Neural cell (in vitro differentiated cells): Measurements from ENCODE around the gene ARID1B.

ENCODE experiments used
- CTCF ChIP-seq: fragments of 450-650 bp; IDR thresholded peaks from 2 replicates; pipeline ENCODE4 v1.5.1; 2014; ENCODE audit warnings: antibody characterized with exemption, mild to moderate bottlenecking, moderate library complexity; ENCODE audit not compliant: poor library complexity, severe bottlenecking
- RAD21 ChIP-seq: fragments of 450-650 bp; conservative IDR thresholded peaks from 2 replicates; pipeline ENCODE4 v1.6.1; 2014; ENCODE audit warnings: antibody characterized with exemption, mild to moderate bottlenecking, moderate library complexity
- SMC3 ChIP-seq: fragments of 450-650 bp; conservative IDR thresholded peaks from 2 replicates; pipeline ENCODE4 v1.6.1; 2014; ENCODE audit warnings: antibody characterized with exemption, mild to moderate bottlenecking, moderate library complexity; ENCODE audit not compliant: poor library complexity
- TAF1 ChIP-seq: IDR thresholded peaks from 2 replicates; pipeline ENCODE4 v1.6.1; 2012; ENCODE audit warnings: low read depth

- TF ChIP-seq TAF1 (no peak), CTCF (no peak), RAD21 (no peak), SMC3 (no peak)
Measured at GRCh38 chr6:157227202-157228166, 450.3 kb downstream of the ARID1B start.
